ENCODE data around the gene MESP1.

The MESP1 gene

GRCh38 chr15:89797678-89798201 lies 46.7 kb upstream of the MESP1 start:
- H3K27me3 ChIP-seq (ENCODE audit: insufficient read depth, low read length, poor library complexity, severe bottlenecking), result no peaks in the 10 kb centered on the region
- no peaks in the 10 kb centered on the region for H3K79me2 ChIP-seq (ENCODE audit: insufficient read depth, low read length)
- H3K4me3 ChIP-seq (ENCODE audit: low read length, poor library complexity, severe bottlenecking), result no peak overlapping the region
- H4K20me1 ChIP-seq (ENCODE audit: insufficient read depth, low read length, poor library complexity, severe bottlenecking), result no peaks in the 10 kb centered on the region
- H3K4me2 ChIP-seq (ENCODE audit: low read depth, low read length, poor library complexity, severe bottlenecking), result no peak overlapping the region
- H3K9me3 ChIP-seq (ENCODE audit: insufficient read depth, low read depth, low read length), result no peaks in the 10 kb centered on the region
- TF ChIP-seq EZH2phosphoT487 (IDR thresholded peaks at IDR 0.05; ENCODE audit: borderline replicate concordance) (no peak), CTCF (conservative IDR thresholded peaks at IDR 0.05; ENCODE audit: low read length) (no peak)
- no peak overlapping the region for H2AFZ ChIP-seq (ENCODE audit: low read length)
- no peak overlapping the region for H3K9ac ChIP-seq (ENCODE audit: low read depth, low read length, poor library complexity, severe bottlenecking)
- H3F3A ChIP-seq (ENCODE audit: low read depth), result no peaks in the 10 kb centered on the region
- H3K9me2 ChIP-seq (replicated peaks; ENCODE audit: low read depth, low read length), result no peaks in the 10 kb centered on the region
- H3K36me3 ChIP-seq (ENCODE audit: insufficient read depth, low read length), result no peaks in the 10 kb centered on the region
- no peaks in the 10 kb centered on the region for H3K4me1 ChIP-seq (ENCODE audit: insufficient read depth, low read length, poor library complexity, severe bottlenecking)

GRCh38 chr15:89795996-89796395 lies 44.9 kb upstream of the MESP1 start:
- Histone ChIP-seq H3K9ac (ENCODE audit: low read depth, low read length, poor library complexity, severe bottlenecking) (no peak overlapping the region), H3F3A (ENCODE audit: low read depth) (no peaks in the 10 kb centered on the region), H3K4me1 (ENCODE audit: insufficient read depth, low read length, poor library complexity, severe bottlenecking) (no peaks in the 10 kb centered on the region), H2AFZ (ENCODE audit: low read length) (no peak overlapping the region), H3K9me2 (replicated peaks; ENCODE audit: low read depth, low read length) (no peaks in the 10 kb centered on the region), H3K4me3 (ENCODE audit: low read length, poor library complexity, severe bottlenecking) (no peak overlapping the region), H3K4me2 (ENCODE audit: low read depth, low read length, poor library complexity, severe bottlenecking) (no peak overlapping the region), H3K9me3 (ENCODE audit: insufficient read depth, low read depth, low read length) (no peaks in the 10 kb centered on the region), H3K27me3 (ENCODE audit: insufficient read depth, low read length, poor library complexity, severe bottlenecking) (no peaks in the 10 kb centered on the region), H4K20me1 (ENCODE audit: insufficient read depth, low read length, poor library complexity, severe bottlenecking) (no peaks in the 10 kb centered on the region), H3K36me3 (ENCODE audit: insufficient read depth, low read length) (no peaks in the 10 kb centered on the region), H3K79me2 (ENCODE audit: insufficient read depth, low read length) (no peaks in the 10 kb centered on the region)
- TF ChIP-seq CTCF (conservative IDR thresholded peaks at IDR 0.05; ENCODE audit: low read length) (no peak), EZH2phosphoT487 (IDR thresholded peaks at IDR 0.05; ENCODE audit: borderline replicate concordance) (no peak)

- H3K4me2 ChIP-seq (ENCODE audit: low read depth, low read length, poor library complexity, severe bottlenecking), result no peak overlapping the region
- TF ChIP-seq CTCF (conservative IDR thresholded peaks at IDR 0.05; ENCODE audit: low read length), result no peak
- no peak for TF ChIP-seq EZH2phosphoT487 (IDR thresholded peaks at IDR 0.05; ENCODE audit: borderline replicate concordance)
Observed at GRCh38 chr15:89794627-89795241, 43.7 kb upstream of the MESP1 start.

More at GRCh38 chr15:89794627-89795241, 43.7 kb upstream of the MESP1 start:
- H2AFZ ChIP-seq (ENCODE audit: low read length), result no peak overlapping the region
- no peaks in the 10 kb centered on the region for H3K36me3 ChIP-seq (ENCODE audit: insufficient read depth, low read length)
- H3K9me3 ChIP-seq (ENCODE audit: insufficient read depth, low read depth, low read length), result no peaks in the 10 kb centered on the region
- no peaks in the 10 kb centered on the region for H3K27me3 ChIP-seq (ENCODE audit: insufficient read depth, low read length, poor library complexity, severe bottlenecking)
- H3F3A ChIP-seq (ENCODE audit: low read depth), result no peaks in the 10 kb centered on the region
- H3K79me2 ChIP-seq (ENCODE audit: insufficient read depth, low read length), result no peaks in the 10 kb centered on the region
- no peak overlapping the region for H3K9ac ChIP-seq (ENCODE audit: low read depth, low read length, poor library complexity, severe bottlenecking)
- no peak overlapping the region for H3K4me3 ChIP-seq (ENCODE audit: low read length, poor library complexity, severe bottlenecking)
- H3K9me2 ChIP-seq (replicated peaks; ENCODE audit: low read depth, low read length), result no peaks in the 10 kb centered on the region
- H3K4me1 ChIP-seq (ENCODE audit: insufficient read depth, low read length, poor library complexity, severe bottlenecking), result no peaks in the 10 kb centered on the region
- no peaks in the 10 kb centered on the region for H4K20me1 ChIP-seq (ENCODE audit: insufficient read depth, low read length, poor library complexity, severe bottlenecking)
